GM21786 (cell line): Measurements from ENCODE around the gene RBMS2.

ENCODE experiments used
- ATAC-seq: cut with Tn5 transposase; IDR thresholded peaks from one replicate; pipeline ENCODE4 v1.9.1; 2021; ENCODE audit not compliant: unreplicated experiment

Gene RBMS2

GRCh38 chr12:56629459-56630179 lies 108.0 kb downstream of the RBMS2 start:
- ATAC-seq, result no peak

DNA sequence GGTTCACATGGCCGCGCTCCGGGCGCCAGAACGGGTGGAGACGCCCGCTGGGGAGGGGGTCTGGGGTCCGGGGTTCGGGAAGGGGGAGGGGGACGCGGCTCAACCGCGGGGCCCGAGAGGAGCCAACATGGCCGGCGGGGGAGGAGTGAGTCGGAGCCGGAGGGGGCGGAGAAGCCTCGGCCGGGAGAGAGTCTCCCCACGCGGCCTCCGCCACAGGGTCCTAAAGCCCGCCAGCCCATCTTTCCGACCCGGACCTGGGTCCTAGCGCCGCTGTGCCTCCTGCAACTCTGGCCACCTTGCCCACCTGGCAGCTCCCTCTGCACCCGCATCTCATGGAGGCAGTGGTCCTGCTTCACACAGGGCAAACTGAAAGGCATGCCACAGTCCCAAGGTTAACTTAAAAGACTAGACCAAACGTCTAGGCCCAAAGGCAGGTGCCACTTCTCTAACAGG lies 108.6 kb downstream of the RBMS2 start, which contains the start of gene BAZ2A:
TSS of gene BAZ2A (minus strand) at position 147 of the 453 bp plus-strand sequence. CDS start 12,796 bp downstream, outside the sequence.
- peak; percentile 58 for ATAC-seq

DNA sequence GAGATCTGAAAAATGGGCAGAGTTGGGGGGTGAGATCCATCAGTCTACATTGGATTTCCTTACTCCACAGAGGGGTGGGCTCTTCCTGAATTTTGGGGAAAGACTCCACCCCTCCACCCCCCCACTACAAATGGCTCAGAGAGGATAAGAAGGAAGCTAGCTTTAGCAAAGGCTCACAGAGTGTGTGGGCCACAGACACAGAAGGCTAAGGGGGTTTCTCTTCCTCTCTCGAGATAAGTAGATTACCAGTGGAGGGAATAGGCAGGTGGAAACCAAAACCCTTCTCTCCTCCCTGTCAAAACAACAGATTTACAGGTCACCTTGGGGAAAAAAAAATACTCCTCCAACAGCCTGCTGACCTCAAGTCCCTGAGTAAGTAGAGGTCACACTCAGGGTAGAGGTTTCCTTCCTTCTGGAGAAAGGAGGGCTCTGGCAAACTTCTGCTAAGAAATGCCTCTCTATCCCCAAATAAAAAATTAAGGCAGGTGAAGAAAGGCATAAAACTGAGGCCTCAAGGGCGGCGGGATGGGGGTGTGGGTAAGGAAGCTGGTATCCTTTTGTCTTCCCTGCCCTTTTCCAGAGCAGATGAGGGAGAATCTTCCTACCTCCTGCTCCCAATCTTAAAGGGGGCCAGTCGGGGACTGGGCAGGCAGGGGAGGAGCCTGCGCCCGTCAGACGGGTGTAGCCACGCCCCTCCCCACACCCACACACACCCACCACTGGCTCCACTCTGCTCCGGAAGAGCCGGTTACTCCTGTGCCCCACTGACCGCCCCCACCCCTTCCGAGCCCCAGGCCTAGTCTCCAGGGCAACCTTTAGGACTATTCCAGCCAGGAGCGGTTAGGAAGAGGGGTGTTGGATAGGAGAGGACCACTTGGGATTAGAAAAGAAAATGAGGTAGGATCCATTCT lies 110.4 kb downstream of the RBMS2 start:
- peak; percentile 19 for ATAC-seq

- no peak for ATAC-seq
These were observed 111.3 kb downstream of the RBMS2 start for GRCh38 chr12:56632701-56633467.

GRCh38 chr12:56633468-56634241 lies 112.0 kb downstream of the RBMS2 start:
- ATAC-seq, result no peak

- no peak for ATAC-seq
These were observed 112.7 kb downstream of the RBMS2 start for GRCh38 chr12:56634242-56634836.

DNA sequence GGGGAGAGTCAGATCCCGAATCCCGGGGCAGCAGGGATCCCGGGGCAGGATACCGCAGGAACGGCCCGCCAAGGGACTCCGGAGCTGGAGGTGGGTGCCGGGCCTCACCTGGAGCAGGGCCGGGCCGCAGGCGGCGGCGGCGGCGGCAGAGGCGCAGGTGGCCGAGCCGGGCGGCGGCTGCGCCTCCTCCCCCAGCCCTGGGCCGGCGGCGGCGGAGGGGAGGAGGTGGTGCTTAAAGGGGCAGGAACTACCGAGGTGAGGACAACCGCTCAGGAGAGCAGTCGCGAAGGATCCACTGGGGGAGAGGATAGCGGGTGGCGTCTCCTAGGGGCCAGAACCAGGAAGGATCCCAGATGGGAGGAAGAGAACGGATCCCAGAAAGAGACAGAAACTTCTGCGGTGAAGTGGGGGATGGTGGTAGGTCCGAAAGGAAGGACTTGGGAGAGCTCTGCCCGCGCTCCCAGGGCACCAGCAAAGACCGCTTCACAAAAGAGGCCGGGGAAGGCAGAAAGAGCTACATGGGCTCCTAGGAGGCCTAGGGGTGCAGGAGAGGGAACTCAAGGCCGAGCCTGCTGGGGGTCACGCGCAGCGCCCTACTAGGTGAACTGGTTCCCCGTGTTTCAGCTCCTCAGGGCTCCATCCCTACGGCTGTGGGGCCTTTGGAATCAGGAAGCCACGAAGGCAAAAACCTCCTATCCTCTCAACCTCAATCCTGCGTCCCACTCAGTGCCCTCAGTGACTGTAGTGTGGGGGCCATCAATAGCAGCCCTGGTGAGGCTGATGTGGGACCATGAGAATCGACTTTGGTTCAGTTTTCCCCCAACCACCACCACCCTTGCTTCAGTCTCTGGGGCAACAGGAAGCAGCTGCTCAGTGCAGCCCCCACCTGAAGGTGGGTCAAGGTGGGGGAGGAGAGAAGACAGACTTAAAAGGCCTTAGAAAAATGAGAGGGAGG lies 113.5 kb downstream of the RBMS2 start:
- ATAC-seq, result peak; percentile 25

- ATAC-seq, result peak; percentile 36
These were observed 114.4 kb downstream of the RBMS2 start for GRCh38 chr12:56635806-56636674.

GRCh38 chr12:56636675-56637540 lies 115.3 kb downstream of the RBMS2 start:
- ATAC-seq, result peak; percentile 55

DNA sequence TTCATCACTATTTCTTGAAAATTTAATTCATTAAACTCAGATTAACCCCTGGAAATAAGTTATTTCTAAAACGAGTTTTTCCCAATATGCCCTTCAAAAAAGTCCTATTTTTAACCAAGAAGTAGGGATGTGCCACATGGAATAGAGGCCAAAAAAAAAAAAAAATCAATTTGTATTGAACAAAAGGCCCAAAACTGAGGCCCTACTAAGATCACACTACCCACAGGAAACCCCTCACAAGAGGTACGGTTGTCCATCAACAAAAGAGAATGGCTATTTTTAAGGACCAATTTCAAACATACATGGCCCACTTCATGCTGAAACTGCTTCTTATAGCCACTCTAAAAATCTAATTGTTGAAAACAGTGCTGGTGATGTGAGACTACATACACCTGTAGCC lies 116.0 kb downstream of the RBMS2 start:
- ATAC-seq, result no peak

DNA sequence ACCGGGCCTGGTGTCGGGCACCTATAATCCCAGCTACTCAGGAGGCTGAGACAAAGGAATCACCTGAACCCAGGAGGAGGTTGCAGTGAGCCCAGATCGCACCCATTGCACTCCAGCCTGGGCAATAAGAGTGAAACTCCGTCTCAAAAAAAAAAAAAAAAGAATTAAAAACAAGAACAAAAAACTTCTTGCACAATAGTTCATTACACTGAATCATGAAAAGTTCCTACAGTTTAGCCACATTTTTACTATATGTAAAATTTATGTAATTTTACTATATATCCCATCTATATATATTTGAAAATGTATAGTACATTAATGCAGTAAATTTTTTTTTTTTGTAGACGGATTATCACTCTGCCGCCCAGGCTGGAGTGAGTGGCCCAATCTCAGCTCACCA lies 119.6 kb downstream of the RBMS2 start:
- ATAC-seq, result no peak

DNA sequence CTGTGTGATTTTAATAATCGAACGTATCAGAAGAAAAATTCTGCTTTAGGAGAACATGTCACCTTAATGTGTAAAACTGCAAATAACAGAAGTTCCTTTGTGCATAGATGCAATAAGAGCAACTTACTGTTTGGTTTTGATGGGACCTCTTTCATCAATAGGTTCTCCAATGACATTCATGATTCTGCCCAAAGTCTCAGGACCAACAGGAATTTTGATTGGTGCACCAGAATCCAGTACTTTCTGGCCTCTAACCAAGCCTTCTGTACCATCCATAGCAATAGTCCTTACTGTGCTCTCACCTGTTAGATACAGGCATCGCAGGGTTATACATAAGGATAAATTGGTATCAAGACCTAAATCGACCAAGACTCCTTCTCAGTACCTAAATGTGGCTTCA lies 123.0 kb downstream of the RBMS2 start:
- ATAC-seq, result no peak

DNA sequence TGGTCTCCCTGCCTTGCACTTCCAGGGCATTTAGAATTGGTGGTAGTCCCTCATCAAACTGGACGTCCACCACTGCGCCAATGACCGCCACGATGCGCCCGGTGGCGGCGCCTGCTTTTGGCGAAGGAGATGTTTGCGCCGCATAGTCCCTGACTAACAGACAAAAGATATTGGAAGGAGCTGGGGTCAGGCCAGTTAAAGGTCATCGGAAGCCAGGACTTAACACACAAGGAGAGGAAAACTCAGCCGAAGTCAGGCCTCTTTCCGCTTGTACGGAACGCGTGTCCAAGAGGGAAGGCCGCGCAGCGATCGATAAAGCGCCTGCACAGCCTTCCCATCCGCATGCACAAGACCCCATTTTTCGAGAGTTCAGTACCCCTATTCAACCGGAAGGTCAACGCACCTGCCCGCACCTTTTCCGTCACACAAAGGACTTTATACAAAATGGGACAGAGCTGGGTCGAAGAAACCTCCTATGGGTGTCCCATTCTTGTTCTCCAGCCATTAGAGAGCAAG lies 123.6 kb downstream of the RBMS2 start:
- no peak for ATAC-seq
